A673 (cell line): Measurements from ENCODE around the gene LRRK1. TPM values are rescaled to one million over a fixed set of nuclear protein-coding genes. Genes with fewer than 3 reads are reported as not detected.

Experiments used
- BruUV-seq: library from RNA; stranded (reverse); fragments of 400-500 nt; replicated peaks from 2 replicates; lab custom pipeline; 2021; lab: Mats Ljungman, UMichigan
- CTCF ChIA-PET: fragments of 300-600 bp; sonication (Branson Sonifier 250); formaldehyde crosslinking; loops from one replicate; lab custom pipeline; 2022; ENCODE audit warnings: antibody characterized with exemption; lab: Charles Lee
- POLR2A ChIA-PET: fragments of 300-600 bp; sonication (Branson Sonifier 250); formaldehyde crosslinking; loops from one replicate; lab custom pipeline; 2022; ENCODE audit warnings: antibody characterized with exemption; ENCODE audit not compliant: low non-redundant PET; lab: Charles Lee
- DNase-seq: peaks from one replicate; pipeline ENCODE4 v3.0.0-alpha.2; 2015; ENCODE audit warnings: low spot score
- H3K27ac ChIP-seq: fragments of 200-600 bp; sonication (generic); 2 replicates; pipeline ENCODE4 v1.5.1; 2016; ENCODE audit warnings: mixed run types, low read depth, mild to moderate bottlenecking, mixed read lengths, antibody characterized with exemption, low read length; ENCODE audit not compliant: poor library complexity, severe bottlenecking
- H3K27me3 ChIP-seq: fragments of 200-600 bp; sonication (generic); replicated peaks from 2 replicates; pipeline ENCODE4 v1.6.1; 2017; ENCODE audit warnings: mixed run types, low read depth, mild to moderate bottlenecking, mixed read lengths, antibody characterized with exemption, low read length; ENCODE audit not compliant: insufficient read depth, poor library complexity
- H3K36me3 ChIP-seq: fragments of 200-600 bp; sonication (generic); 2 replicates; pipeline ENCODE4 v1.6.1; 2016; ENCODE audit warnings: mixed run types, mild to moderate bottlenecking, mixed read lengths, antibody characterized with exemption, low read length; ENCODE audit not compliant: insufficient read depth, poor library complexity, severe bottlenecking
- H3K4me1 ChIP-seq: fragments of 200-600 bp; sonication (generic); 2 replicates; pipeline ENCODE4 v1.6.1; 2017; ENCODE audit warnings: mixed run types, mild to moderate bottlenecking, mixed read lengths, antibody characterized with exemption, low read length; ENCODE audit not compliant: insufficient read depth, poor library complexity, severe bottlenecking
- H3K4me3 ChIP-seq: fragments of 200-600 bp; sonication (generic); 2 replicates; pipeline ENCODE4 v1.5.1; 2016; ENCODE audit warnings: low read depth, mixed run types, mild to moderate bottlenecking, mixed read lengths, low read length; ENCODE audit not compliant: poor library complexity, severe bottlenecking
- H3K9me3 ChIP-seq: fragments of 200-600 bp; sonication (generic); 2 replicates; pipeline ENCODE4 v1.6.1; 2016; ENCODE audit warnings: mixed run types, low read depth, mild to moderate bottlenecking, mixed read lengths, antibody characterized with exemption, low read length; ENCODE audit not compliant: poor library complexity, severe bottlenecking
- EZH2 ChIP-seq: fragments of 200-600 bp; sonication (generic); IDR thresholded peaks from 2 replicates; pipeline ENCODE4 v1.6.1; 2017; ENCODE audit warnings: borderline replicate concordance, low read depth, mild to moderate bottlenecking, mixed read lengths, antibody characterized with exemption, low read length; ENCODE audit not compliant: poor library complexity, severe bottlenecking
- intact Hi-C: fragments of 100-400 bp; cut with micrococcal nuclease; formaldehyde crosslinking; loops from one replicate; pipeline ENCODE4 v1.10.0; 2022; ENCODE audit not compliant: unreplicated experiment
- total RNA-seq: library from RNA; stranded (reverse); gene quantifications from 2 replicates; pipeline ENCODE4 v1.2.3, GENCODE V29; 2021
- TF ChIP-seq, protein P1 (sequence below): fragments of 300-800, 200-600 bp; sonication (generic); conservative IDR thresholded peaks from 2 replicates; pipeline ENCODE4 v1.5.1; 2017; ENCODE audit warnings: low read depth, mild to moderate bottlenecking, antibody characterized with exemption, low read length, moderate library complexity, mixed read lengths

LRRK1 gene
- total RNA-seq, 1 experiment from 2014 or later = 7.7 TPM

DNA sequence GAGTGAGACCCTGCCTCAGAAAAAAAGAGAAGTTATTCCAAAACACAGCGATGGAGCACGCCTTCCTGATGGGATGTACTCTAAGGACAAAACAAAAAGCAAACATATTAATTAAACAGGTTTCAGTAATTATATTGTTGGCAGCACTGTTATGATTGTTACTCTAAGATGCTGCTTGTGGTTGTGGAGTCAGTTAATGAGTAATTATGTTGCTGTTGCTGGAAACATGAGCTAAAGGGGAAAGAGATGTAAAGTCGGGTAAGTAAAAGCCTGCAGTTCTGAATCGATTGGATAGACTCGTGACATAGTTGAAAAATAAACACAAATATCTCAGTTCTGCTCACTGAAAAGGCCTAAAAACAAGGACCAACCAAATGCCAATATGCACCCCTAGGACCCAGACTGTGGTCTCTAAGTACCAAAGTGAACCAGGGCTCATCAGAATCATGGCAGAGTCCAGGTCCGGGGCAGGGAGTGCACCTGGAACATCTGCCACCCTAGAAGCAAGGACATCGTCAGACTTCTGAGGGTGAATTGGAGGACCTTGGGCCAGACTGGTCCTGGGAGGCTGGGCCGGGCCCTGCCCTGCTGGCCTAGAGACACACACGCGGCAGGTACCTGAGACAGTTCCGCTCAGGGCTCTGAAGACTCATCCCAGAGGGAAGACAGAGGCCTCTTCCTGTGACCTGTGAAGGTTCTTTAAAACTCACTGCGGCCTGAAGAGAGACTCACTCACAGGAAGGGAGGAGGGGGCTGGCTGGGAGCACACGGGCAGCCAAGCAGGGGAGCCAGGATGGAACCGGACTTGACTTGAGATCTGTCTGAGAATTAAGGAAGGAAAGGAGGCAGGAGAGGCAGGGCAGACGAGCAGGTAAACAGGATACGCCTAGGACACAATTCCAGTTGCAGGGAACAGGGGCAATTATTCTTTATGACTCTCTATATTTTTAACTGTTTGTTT, 140.5 kb downstream of the LRRK1 start:
- TF ChIP-seq, protein P1, sequence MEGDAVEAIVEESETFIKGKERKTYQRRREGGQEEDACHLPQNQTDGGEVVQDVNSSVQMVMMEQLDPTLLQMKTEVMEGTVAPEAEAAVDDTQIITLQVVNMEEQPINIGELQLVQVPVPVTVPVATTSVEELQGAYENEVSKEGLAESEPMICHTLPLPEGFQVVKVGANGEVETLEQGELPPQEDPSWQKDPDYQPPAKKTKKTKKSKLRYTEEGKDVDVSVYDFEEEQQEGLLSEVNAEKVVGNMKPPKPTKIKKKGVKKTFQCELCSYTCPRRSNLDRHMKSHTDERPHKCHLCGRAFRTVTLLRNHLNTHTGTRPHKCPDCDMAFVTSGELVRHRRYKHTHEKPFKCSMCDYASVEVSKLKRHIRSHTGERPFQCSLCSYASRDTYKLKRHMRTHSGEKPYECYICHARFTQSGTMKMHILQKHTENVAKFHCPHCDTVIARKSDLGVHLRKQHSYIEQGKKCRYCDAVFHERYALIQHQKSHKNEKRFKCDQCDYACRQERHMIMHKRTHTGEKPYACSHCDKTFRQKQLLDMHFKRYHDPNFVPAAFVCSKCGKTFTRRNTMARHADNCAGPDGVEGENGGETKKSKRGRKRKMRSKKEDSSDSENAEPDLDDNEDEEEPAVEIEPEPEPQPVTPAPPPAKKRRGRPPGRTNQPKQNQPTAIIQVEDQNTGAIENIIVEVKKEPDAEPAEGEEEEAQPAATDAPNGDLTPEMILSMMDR = no peak
- no peak for TF ChIP-seq EZH2
- ChIA-PET CTCF (no interaction called here), POLR2A (no interaction called here)
- H3K27me3 ChIP-seq = no peaks in the 10 kb centered on the region
- H3K36me3 ChIP-seq = no peaks in the 10 kb centered on the region
- H3K4me1 ChIP-seq = no peaks in the 10 kb centered on the region
- no TSS peak for BruUV-seq
- no peaks in the 10 kb centered on the region for H3K9me3 ChIP-seq
- intact Hi-C loops = no loop called here
- no peak overlapping the region for H3K27ac ChIP-seq
- no peak for DNase-seq
- H3K4me3 ChIP-seq = no peak overlapping the region

DNA sequence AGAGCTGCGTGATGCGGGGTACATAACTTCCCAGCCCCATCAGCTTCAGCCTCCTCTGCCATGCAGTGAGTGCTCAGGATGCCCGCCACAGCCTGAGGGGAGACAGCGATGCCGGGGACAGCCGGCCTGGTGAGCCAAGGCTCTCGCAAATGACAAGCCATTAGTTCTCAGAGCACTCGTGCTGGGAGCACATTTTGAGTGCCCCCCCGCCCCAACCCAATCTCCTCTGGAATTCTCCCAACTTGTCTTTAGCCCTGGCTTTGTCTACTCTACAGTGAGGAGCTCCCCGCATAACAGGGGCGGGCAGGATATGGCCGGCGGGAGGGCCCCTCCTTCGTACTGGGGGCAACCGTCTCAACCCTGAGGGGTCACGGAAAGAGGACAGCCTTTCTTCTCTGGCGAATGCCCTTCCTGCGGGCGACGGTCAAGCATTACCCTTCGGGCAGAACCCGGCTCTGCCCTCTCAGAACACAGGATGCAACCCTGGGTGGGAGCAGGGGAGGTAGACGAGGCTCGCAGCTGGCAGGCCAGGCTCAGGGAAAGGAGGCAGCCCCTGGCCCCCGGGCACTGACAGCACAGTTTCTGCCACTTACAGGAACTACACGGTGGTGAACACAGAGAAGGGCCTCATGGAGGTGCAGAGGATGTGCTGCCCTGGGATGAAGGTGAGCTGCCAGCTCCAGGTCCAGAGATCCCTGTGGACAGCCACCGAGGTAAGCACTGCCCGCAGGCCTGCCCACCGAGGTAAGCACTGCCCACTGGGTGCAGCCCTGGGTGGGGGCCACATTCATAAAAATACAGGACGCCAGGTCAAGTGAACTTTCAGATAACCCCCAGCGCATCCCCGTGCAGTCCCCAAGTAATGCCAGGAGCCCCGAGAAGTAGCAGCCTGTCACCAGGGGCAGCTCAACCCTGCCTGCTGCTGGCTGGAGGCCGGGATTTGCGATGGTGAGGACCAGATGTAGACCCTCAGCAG, 141.7 kb downstream of the LRRK1 start:
- BruUV-seq = no TSS peak
- no peak for DNase-seq
- Histone ChIP-seq H3K4me3 (no peak overlapping the region), H3K27me3 (no peaks in the 10 kb centered on the region), H3K27ac (no peak overlapping the region), H3K36me3 (no peaks in the 10 kb centered on the region), H3K9me3 (no peaks in the 10 kb centered on the region), H3K4me1 (no peaks in the 10 kb centered on the region)
- CTCF ChIA-PET = no interaction called here
- POLR2A ChIA-PET = no interaction called here
- intact Hi-C loops = no loop called here
- TF ChIP-seq, protein P1 = no peak
- no peak for TF ChIP-seq EZH2

DNA sequence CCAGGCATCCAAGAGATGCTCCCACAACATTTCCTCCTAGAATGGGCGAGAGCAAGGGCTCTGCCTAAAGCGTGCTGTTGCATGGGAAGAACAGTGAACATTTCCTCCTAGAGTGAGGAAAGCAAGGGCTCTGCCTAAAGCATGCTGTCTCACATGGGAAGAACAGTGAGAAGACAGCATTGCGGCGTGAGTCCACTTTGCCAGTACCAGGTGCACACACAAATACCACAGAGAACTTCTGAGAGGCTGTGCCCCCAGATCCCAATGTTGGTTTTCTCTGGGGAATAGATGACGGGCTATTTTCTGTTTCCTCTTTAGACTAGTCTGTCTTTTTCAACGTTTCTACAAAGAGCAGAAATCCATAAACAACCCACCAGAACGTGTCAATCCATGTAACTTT, 142.9 kb downstream of the LRRK1 start:
- DNase-seq = no peak
- H3K4me1 ChIP-seq = no peaks in the 10 kb centered on the region
- ChIA-PET CTCF (no interaction called here), POLR2A (no interaction called here)
- no peak for TF ChIP-seq EZH2
- TF ChIP-seq, protein P1 = no peak
- BruUV-seq = no TSS peak
- H3K4me3 ChIP-seq = no peak overlapping the region
- no peaks in the 10 kb centered on the region for H3K36me3 ChIP-seq
- no peaks in the 10 kb centered on the region for H3K9me3 ChIP-seq
- intact Hi-C loops = no loop called here
- no peak overlapping the region for H3K27ac ChIP-seq
- no peaks in the 10 kb centered on the region for H3K27me3 ChIP-seq
